Cardiac muscle cell (in vitro differentiated cells and primary cell): ENCODE measurements around the gene ZFP64. TPM values are rescaled to one million over a fixed set of nuclear protein-coding genes. Genes with fewer than 3 reads are reported as not detected.

Experiments used
- DNase-seq, 2 donors: peaks; one replicate each; pipeline versions ENCODE4 v3.0.0 to v3.0.0-alpha.2; 2010 to 2017; ENCODE audit warnings: low read depth in 1 of 2, low spot score in 1 of 2
- H3K27ac ChIP-seq: fragments of 200-600 bp; sonication (generic); 2 replicates; pipeline ENCODE4 v1.5.1; 2016
- H3K27me3 ChIP-seq: fragments of 200-600 bp; sonication (generic); 2 replicates; pipeline ENCODE4 v1.6.0; 2016; ENCODE audit warnings: control low read depth
- H3K36me3 ChIP-seq: fragments of 200-600 bp; sonication (generic); 2 replicates; pipeline ENCODE4 v1.5.1; 2016; ENCODE audit warnings: control low read depth
- H3K4me1 ChIP-seq: fragments of 200-600 bp; sonication (generic); 2 replicates; pipeline ENCODE4 v1.8.1; 2017; ENCODE audit warnings: low read depth, mild to moderate bottlenecking, mixed run types
- H3K4me3 ChIP-seq: fragments of 200-600 bp; sonication (generic); 2 replicates; pipeline ENCODE4 v1.5.1; 2016; ENCODE audit warnings: mild to moderate bottlenecking
- H3K9me3 ChIP-seq: fragments of 200-600 bp; sonication (generic); 2 replicates; pipeline ENCODE4 v1.5.1; 2017; ENCODE audit warnings: low read depth, mild to moderate bottlenecking, control low read depth
- polyA plus RNA-seq: library from polyadenylated mRNA; unstranded; fragments of >200 nt; fragmentation: Nextera tagmentation; extraction: Ambion mirVana; gene quantifications from 2 replicates; pipeline ENCODE4 v1.2.1, GENCODE V29; 2016
- total RNA-seq: library from RNA; depleted of rRNA; stranded (reverse); fragments of >200 nt; gene quantifications from 2 replicates; pipeline ENCODE4 v1.2.3, GENCODE V29; 2016
- TF ChIP-seq, protein P1 (sequence below): IDR thresholded peaks from 2 replicates; pipeline ENCODE4 v1.5.1; 2012; ENCODE audit warnings: low read depth, mild to moderate bottlenecking, low read length

The ZFP64 gene
- total and polyA plus RNA-seq, 2 experiments from 2014 or later, result 9.6 to 17.7 TPM

- H3K4me1 ChIP-seq, result no peaks in the 10 kb centered on the region
- DNase-seq, result no peak
- H3K36me3 ChIP-seq, result peaks cover 37% of the 10 kb centered on the region
- H3K9me3 ChIP-seq, result peaks cover 3% of the 10 kb centered on the region
- H3K27ac ChIP-seq, result no peak overlapping the region
- H3K27me3 ChIP-seq, result no peaks in the 10 kb centered on the region
- no peak overlapping the region for H3K4me3 ChIP-seq
- TF ChIP-seq, protein P1, sequence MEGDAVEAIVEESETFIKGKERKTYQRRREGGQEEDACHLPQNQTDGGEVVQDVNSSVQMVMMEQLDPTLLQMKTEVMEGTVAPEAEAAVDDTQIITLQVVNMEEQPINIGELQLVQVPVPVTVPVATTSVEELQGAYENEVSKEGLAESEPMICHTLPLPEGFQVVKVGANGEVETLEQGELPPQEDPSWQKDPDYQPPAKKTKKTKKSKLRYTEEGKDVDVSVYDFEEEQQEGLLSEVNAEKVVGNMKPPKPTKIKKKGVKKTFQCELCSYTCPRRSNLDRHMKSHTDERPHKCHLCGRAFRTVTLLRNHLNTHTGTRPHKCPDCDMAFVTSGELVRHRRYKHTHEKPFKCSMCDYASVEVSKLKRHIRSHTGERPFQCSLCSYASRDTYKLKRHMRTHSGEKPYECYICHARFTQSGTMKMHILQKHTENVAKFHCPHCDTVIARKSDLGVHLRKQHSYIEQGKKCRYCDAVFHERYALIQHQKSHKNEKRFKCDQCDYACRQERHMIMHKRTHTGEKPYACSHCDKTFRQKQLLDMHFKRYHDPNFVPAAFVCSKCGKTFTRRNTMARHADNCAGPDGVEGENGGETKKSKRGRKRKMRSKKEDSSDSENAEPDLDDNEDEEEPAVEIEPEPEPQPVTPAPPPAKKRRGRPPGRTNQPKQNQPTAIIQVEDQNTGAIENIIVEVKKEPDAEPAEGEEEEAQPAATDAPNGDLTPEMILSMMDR, result no peak
Observed at GRCh38 chr20:52160621-52161204, 30.9 kb downstream of the ZFP64 start.

DNA sequence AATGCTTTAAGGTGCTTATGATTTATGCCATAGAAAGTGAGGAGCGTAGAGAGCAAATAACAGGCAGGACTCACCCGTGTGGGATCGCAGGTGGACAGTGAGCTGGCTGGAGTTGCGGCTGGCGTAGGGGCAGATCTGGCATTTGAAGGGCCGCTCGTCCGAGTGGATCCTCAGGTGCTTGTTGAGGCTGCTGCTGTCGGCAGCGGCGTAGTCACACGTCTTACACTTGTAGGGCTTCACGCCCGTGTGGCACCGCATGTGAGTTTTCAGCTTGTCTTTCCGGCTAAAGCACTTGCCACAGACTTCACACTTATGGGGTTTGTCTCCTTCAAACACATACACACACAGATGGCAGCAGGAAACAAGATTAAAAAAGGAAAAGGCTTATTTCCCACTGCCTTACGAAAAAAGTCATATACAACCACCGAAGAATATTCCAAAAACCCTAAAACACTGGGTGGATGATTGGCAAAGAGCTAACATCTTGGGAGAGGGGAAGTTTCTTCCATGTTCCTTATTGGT, 31.5 kb downstream of the ZFP64 start:
- TF ChIP-seq, protein P1, result no peak
- peaks cover 32% of the 10 kb centered on the region for H3K36me3 ChIP-seq
- H3K4me3 ChIP-seq, result no peak overlapping the region
- no peaks in the 10 kb centered on the region for H3K27me3 ChIP-seq
- DNase-seq, result no peak
- H3K4me1 ChIP-seq, result no peaks in the 10 kb centered on the region
- peaks cover 3% of the 10 kb centered on the region for H3K9me3 ChIP-seq
- H3K27ac ChIP-seq, result no peak overlapping the region

GRCh38 chr20:52154575-52154974, 37.0 kb downstream of the ZFP64 start:
- Histone ChIP-seq H3K27me3 (no peaks in the 10 kb centered on the region), H3K4me1 (no peaks in the 10 kb centered on the region), H3K27ac (no peak overlapping the region), H3K4me3 (no peak overlapping the region), H3K9me3 (peaks cover 3% of the 10 kb centered on the region), H3K36me3 (peaks cover 20% of the 10 kb centered on the region)
- TF ChIP-seq, protein P1, result no peak
- DNase-seq, result no peak

DNA sequence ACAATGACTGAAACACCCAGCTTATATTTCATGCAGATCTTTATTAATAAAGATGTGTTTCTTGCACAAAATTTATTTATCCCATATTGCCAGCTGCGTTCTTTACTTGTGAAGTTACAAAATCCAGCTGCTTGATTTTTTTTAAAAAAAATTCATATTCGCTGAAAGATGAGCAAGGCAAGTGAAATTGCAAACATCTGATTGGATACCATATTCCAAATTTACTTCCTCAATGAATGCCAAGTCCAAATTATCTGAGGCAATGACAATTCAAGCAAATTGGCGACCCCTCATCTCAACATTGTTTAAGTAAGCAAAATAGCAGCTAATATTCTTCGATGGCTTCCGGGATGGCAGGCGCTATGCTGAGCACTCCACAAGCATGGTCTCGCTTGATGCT, 37.7 kb downstream of the ZFP64 start:
- H3K9me3 ChIP-seq, result peaks cover 3% of the 10 kb centered on the region
- TF ChIP-seq, protein P1, result no peak
- H3K4me3 ChIP-seq, result no peak overlapping the region
- H3K4me1 ChIP-seq, result no peaks in the 10 kb centered on the region
- peaks cover 13% of the 10 kb centered on the region for H3K36me3 ChIP-seq
- H3K27me3 ChIP-seq, result no peaks in the 10 kb centered on the region
- DNase-seq, result no peak
- no peak overlapping the region for H3K27ac ChIP-seq

GRCh38 chr20:52152921-52153320, 38.7 kb downstream of the ZFP64 start:
- H3K4me1 ChIP-seq, result no peaks in the 10 kb centered on the region
- peaks cover 1% of the 10 kb centered on the region for H3K9me3 ChIP-seq
- H3K36me3 ChIP-seq, result peaks cover 9% of the 10 kb centered on the region
- no peak for DNase-seq
- no peaks in the 10 kb centered on the region for H3K27me3 ChIP-seq
- TF ChIP-seq, protein P1, result no peak
- H3K4me3 ChIP-seq, result no peak overlapping the region
- no peak overlapping the region for H3K27ac ChIP-seq
